ENCODE data around the gene MINDY1.

The MINDY1 gene

GRCh38 chr1:151049458-151049857, 42.8 kb upstream of the MINDY1 start:
- H3K4me3 ChIP-seq (ENCODE audit: control insufficient read depth, low read depth, low read length): no peak overlapping the region
- TF ChIP-seq CTCF (conservative IDR thresholded peaks at IDR 0.05; ENCODE audit: control insufficient read depth, insufficient read depth, low read depth, low read length): no peak
- DNase-seq (ENCODE audit: low read depth): no peak

GRCh38 chr1:151048645-151049032, 41.9 kb upstream of the MINDY1 start:
- H3K4me3 ChIP-seq (ENCODE audit: control insufficient read depth, low read depth, low read length): peak overlapping the region; percentile 73

GRCh38 chr1:151047925-151048644, 41.4 kb upstream of the MINDY1 start:
- H3K4me3 ChIP-seq (ENCODE audit: control insufficient read depth, low read depth, low read length): peak overlapping the region; percentile 73
- TF ChIP-seq CTCF (conservative IDR thresholded peaks at IDR 0.05; ENCODE audit: control insufficient read depth, insufficient read depth, low read depth, low read length): peak; percentile 51
- DNase-seq (ENCODE audit: low read depth): peak; percentile 65

More at GRCh38 chr1:151048645-151049032, 41.9 kb upstream of the MINDY1 start:
- no peak for TF ChIP-seq CTCF (conservative IDR thresholded peaks at IDR 0.05; ENCODE audit: control insufficient read depth, insufficient read depth, low read depth, low read length)
- DNase-seq (ENCODE audit: low read depth): no peak

GRCh38 chr1:151047591-151047924, 40.9 kb upstream of the MINDY1 start, which contains the start of gene C1orf56:
Gene C1orf56, plus strand, starts transcription at chr1:151047751. Its CDS starts 97 bp downstream, at chr1:151047848.
- TF ChIP-seq CTCF (conservative IDR thresholded peaks at IDR 0.05; ENCODE audit: control insufficient read depth, insufficient read depth, low read depth, low read length): no peak
- peak; percentile 52 for DNase-seq (ENCODE audit: low read depth)
- H3K4me3 ChIP-seq (ENCODE audit: control insufficient read depth, low read depth, low read length): peak within 1 kb of the TSS; percentile 73

GRCh38 chr1:151043163-151043562, 36.5 kb upstream of the MINDY1 start:
- no peak overlapping the region for H3K4me3 ChIP-seq (ENCODE audit: control insufficient read depth, low read depth, low read length)
- DNase-seq (ENCODE audit: low read depth): no peak
- TF ChIP-seq CTCF (conservative IDR thresholded peaks at IDR 0.05; ENCODE audit: control insufficient read depth, insufficient read depth, low read depth, low read length): no peak

- no peak overlapping the region for H3K4me3 ChIP-seq (ENCODE audit: control insufficient read depth, low read depth, low read length)
- DNase-seq (ENCODE audit: low read depth): no peak
- no peak for TF ChIP-seq CTCF (conservative IDR thresholded peaks at IDR 0.05; ENCODE audit: control insufficient read depth, insufficient read depth, low read depth, low read length)
These were observed 32.8 kb upstream of the MINDY1 start for GRCh38 chr1:151039521-151039920.
